OCI-LY3 (cell line): ENCODE data around the gene EPC2.

ENCODE experiments used
- EZH2phosphoT487 ChIP-seq: fragments of 200-600 bp; shearing (Covaris generic); IDR thresholded peaks from 2 replicates; pipeline ENCODE4 v1.6.1; 2018; ENCODE audit warnings: antibody characterized with exemption, mixed run types, low read depth
- TF ChIP-seq, protein P1 (sequence below): fragments of 200-600, 300-600 bp; sonication (generic); IDR thresholded peaks from 2 replicates; pipeline ENCODE4 v1.5.1; 2014; ENCODE audit warnings: antibody characterized with exemption, low read length, low read depth

DNA sequence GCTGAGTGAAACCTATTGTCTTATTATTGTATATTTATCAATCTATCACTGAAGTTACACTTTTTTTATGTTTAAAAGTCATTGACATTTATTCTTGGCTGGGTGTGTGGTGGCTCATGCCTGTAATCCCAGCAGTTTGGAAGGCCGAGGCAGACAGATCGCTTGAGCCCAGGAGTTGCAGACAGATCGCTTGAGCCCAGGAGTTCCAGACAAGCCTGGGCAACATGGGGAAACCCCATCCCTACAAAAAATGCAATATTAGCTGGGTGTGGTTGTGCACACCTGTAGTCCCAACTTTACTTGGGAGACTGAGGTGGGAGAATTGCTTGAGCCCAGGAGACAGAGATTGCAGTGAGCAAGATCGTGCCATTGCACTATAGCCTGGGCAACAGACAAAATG, 97.8 kb downstream of the EPC2 start:
- TF ChIP-seq, protein P1, sequence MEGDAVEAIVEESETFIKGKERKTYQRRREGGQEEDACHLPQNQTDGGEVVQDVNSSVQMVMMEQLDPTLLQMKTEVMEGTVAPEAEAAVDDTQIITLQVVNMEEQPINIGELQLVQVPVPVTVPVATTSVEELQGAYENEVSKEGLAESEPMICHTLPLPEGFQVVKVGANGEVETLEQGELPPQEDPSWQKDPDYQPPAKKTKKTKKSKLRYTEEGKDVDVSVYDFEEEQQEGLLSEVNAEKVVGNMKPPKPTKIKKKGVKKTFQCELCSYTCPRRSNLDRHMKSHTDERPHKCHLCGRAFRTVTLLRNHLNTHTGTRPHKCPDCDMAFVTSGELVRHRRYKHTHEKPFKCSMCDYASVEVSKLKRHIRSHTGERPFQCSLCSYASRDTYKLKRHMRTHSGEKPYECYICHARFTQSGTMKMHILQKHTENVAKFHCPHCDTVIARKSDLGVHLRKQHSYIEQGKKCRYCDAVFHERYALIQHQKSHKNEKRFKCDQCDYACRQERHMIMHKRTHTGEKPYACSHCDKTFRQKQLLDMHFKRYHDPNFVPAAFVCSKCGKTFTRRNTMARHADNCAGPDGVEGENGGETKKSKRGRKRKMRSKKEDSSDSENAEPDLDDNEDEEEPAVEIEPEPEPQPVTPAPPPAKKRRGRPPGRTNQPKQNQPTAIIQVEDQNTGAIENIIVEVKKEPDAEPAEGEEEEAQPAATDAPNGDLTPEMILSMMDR, result no peak
- TF ChIP-seq EZH2phosphoT487, result no peak
